SK-N-SH treated with all-trans-retinoic acid at 6 μM for 48 hours (cell line): ENCODE data around the gene VAV3.

Experiments used
- ATAC-seq: fragments of 200-7000 bp; cut with Tn5 transposase; 3 replicates; pipeline ENCODE4 v1.9.1; 2020; ENCODE audit warnings: mild to moderate bottlenecking, moderate library complexity
- ARNTL ChIP-seq: fragments of 450-650 bp; formaldehyde crosslinking; IDR thresholded peaks from 2 replicates; pipeline ENCODE4 v1.5.0; 2020; ENCODE audit warnings: low read depth, mild to moderate bottlenecking, moderate library complexity, borderline replicate concordance
- BACH2 ChIP-seq: fragments of 250-450 bp; sonication (Bioruptor Pico); IDR thresholded peaks from 2 replicates; pipeline ENCODE4 v1.9.0; 2021; ENCODE audit warnings: mild to moderate bottlenecking, borderline replicate concordance
- CSDC2 ChIP-seq: fragments of 250-450 bp; sonication (Bioruptor Pico); IDR thresholded peaks from 2 replicates; pipeline ENCODE4 v1.5.0; 2020; ENCODE audit warnings: mild to moderate bottlenecking, moderate library complexity
- ESRRG ChIP-seq: fragments of 250-450 bp; sonication (Bioruptor Pico); IDR thresholded peaks from 2 replicates; pipeline ENCODE4 v1.6.1; 2021; ENCODE audit warnings: mild to moderate bottlenecking
- GLIS3 ChIP-seq: fragments of 250-450 bp; sonication (Bioruptor Pico); IDR thresholded peaks from 2 replicates; pipeline ENCODE4 v1.5.0; 2020; ENCODE audit warnings: mild to moderate bottlenecking, moderate library complexity
- ISL1 ChIP-seq: fragments of 250-450 bp; sonication (Bioruptor Pico); IDR thresholded peaks from 2 replicates; pipeline ENCODE4 v2.1.2; 2022; ENCODE audit warnings: mild to moderate bottlenecking, moderate library complexity
- OSR1 ChIP-seq: fragments of 250-450 bp; sonication (Bioruptor Pico); IDR thresholded peaks from 2 replicates; pipeline ENCODE4 v1.8.0; 2022; ENCODE audit warnings: moderate library complexity, mild to moderate bottlenecking, inconsistent platforms
- POU6F1 ChIP-seq: fragments of 250-450 bp; sonication (Bioruptor Pico); IDR thresholded peaks from 2 replicates; pipeline ENCODE4 v1.8.0; 2021; ENCODE audit warnings: low read depth, mild to moderate bottlenecking, moderate library complexity, borderline replicate concordance
- PPARA ChIP-seq: fragments of 250-450 bp; sonication (Bioruptor Pico); IDR thresholded peaks from 2 replicates; pipeline ENCODE4 v1.5.0; 2020; ENCODE audit warnings: mild to moderate bottlenecking, borderline replicate concordance
- RARB ChIP-seq: fragments of 250-450 bp; sonication (Bioruptor Pico); IDR thresholded peaks from 2 replicates; pipeline ENCODE4 v1.8.0; 2021; ENCODE audit warnings: mild to moderate bottlenecking, moderate library complexity
- SNAI2 ChIP-seq: fragments of 250-450 bp; sonication (Bioruptor Pico); IDR thresholded peaks from 2 replicates; pipeline ENCODE4 v1.5.0; 2020; ENCODE audit warnings: mild to moderate bottlenecking, moderate library complexity
- TOX ChIP-seq: fragments of 250-450 bp; sonication (Bioruptor Pico); IDR thresholded peaks from 2 replicates; pipeline ENCODE4 v1.8.0; 2021; ENCODE audit warnings: mild to moderate bottlenecking, moderate library complexity, borderline replicate concordance
- ZC3H10 ChIP-seq: fragments of 250-450 bp; sonication (Bioruptor Pico); IDR thresholded peaks from 2 replicates; pipeline ENCODE4 v1.5.1; 2021; ENCODE audit warnings: mild to moderate bottlenecking, moderate library complexity
- ZFP3 ChIP-seq: fragments of 250-450 bp; sonication (Bioruptor Pico); IDR thresholded peaks from 2 replicates; pipeline ENCODE4 v1.5.0; 2020; ENCODE audit warnings: mild to moderate bottlenecking, moderate library complexity
- ZFP30 ChIP-seq: fragments of 450-650 bp; formaldehyde crosslinking; IDR thresholded peaks from 2 replicates; pipeline ENCODE4 v1.5.0; 2022; ENCODE audit warnings: mild to moderate bottlenecking, moderate library complexity
- ZNF565 ChIP-seq: fragments of 450-650 bp; formaldehyde crosslinking; conservative IDR thresholded peaks from 2 replicates; pipeline ENCODE4 v1.5.0; 2020; ENCODE audit warnings: low read depth, mild to moderate bottlenecking, moderate library complexity
- ZNF70 ChIP-seq: fragments of 450-650 bp; formaldehyde crosslinking; IDR thresholded peaks from 2 replicates; pipeline ENCODE4 v1.5.0; 2020; ENCODE audit warnings: mild to moderate bottlenecking, moderate library complexity
- ZNF8 ChIP-seq: fragments of 450-650 bp; formaldehyde crosslinking; IDR thresholded peaks from 2 replicates; pipeline ENCODE4 v1.5.0; 2020; ENCODE audit warnings: mild to moderate bottlenecking, moderate library complexity
- TF ChIP-seq, protein P1 (sequence below): fragments of 250-450 bp; sonication (Bioruptor Pico); IDR thresholded peaks from 2 replicates; pipeline ENCODE4 v1.5.1; 2020; ENCODE audit warnings: low read depth, mild to moderate bottlenecking, moderate library complexity
- TF ChIP-seq, protein P2 (sequence below): fragments of 250-450 bp; sonication (Bioruptor Pico); IDR thresholded peaks from 2 replicates; pipeline ENCODE4 v1.8.0; 2020; ENCODE audit warnings: mild to moderate bottlenecking, moderate library complexity, borderline replicate concordance
- TF ChIP-seq, protein P3 (sequence below): fragments of 250-450 bp; sonication (Bioruptor Pico); IDR thresholded peaks from 2 replicates; pipeline ENCODE4 v1.5.1; 2021; ENCODE audit warnings: mild to moderate bottlenecking, moderate library complexity
- TF ChIP-seq, protein P4 (sequence below): fragments of 250-450 bp; sonication (Bioruptor Pico); IDR thresholded peaks from 2 replicates; pipeline ENCODE4 v1.5.0; 2020; ENCODE audit warnings: mild to moderate bottlenecking, moderate library complexity

VAV3 gene

DNA sequence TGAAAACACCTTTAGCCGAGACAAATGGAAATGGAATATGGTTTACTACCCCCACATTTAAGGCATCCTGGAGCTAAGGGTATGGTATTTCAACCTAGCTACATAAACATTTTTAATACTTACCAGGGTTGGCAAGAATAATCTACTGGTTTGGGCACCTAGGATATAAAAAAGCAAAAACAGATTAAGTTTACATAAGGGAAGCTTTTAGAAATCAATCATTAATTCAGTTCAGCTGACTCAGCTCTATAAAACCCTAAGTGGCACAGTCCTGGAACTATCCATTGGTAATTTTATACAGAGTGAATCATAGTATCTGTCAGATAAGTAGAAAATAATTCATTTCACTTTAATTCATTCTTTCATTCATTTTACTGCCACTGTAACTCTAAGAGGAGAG is 355.2 kb downstream of the VAV3 start:
- TF ChIP-seq CSDC2 (CRISPR knock-in tag) (no peak), ISL1 (CRISPR knock-in tag) (peak; percentile 74), OSR1 (CRISPR knock-in tag) (no peak)
- ATAC-seq, result no peak

DNA sequence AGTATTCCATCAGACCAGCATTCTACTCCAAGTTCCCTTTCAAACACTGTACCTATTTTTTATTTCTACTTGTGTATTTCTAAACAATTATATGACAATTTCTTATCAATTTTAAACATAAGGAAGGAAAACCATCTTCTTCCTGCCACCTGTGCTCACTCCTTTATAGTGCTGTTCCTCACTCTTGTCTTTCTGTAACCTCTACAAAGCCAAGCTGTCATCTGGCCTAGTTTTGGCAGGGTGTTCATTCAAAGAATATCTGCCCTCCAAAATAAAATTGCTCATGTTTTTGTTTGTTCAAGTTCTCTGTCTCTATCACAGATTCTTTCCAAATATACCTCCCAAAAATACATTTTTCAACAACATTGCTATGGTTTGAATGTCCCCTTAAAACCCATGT is 360.2 kb downstream of the VAV3 start:
- TF ChIP-seq, protein P1, sequence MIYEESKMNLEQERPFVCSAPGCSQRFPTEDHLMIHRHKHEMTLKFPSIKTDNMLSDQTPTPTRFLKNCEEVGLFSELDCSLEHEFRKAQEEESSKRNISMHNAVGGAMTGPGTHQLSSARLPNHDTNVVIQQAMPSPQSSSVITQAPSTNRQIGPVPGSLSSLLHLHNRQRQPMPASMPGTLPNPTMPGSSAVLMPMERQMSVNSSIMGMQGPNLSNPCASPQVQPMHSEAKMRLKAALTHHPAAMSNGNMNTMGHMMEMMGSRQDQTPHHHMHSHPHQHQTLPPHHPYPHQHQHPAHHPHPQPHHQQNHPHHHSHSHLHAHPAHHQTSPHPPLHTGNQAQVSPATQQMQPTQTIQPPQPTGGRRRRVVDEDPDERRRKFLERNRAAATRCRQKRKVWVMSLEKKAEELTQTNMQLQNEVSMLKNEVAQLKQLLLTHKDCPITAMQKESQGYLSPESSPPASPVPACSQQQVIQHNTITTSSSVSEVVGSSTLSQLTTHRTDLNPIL (CRISPR knock-in tag), result no peak
- TF ChIP-seq ARNTL (CRISPR knock-in tag) (no peak), TOX (CRISPR knock-in tag) (no peak), SNAI2 (CRISPR knock-in tag) (no peak), POU6F1 (no peak), ESRRG (no peak), CSDC2 (CRISPR knock-in tag) (no peak), RARB (no peak), ZNF8 (CRISPR knock-in tag) (no peak), ZNF70 (CRISPR knock-in tag) (no peak), ZFP3 (CRISPR knock-in tag) (no peak), ZFP30 (CRISPR knock-in tag) (no peak), GLIS3 (CRISPR knock-in tag) (no peak), ISL1 (CRISPR knock-in tag) (no peak), ZNF565 (CRISPR knock-in tag) (no peak), ZC3H10 (no peak), PPARA (CRISPR knock-in tag) (no peak)
- TF ChIP-seq, protein P2, sequence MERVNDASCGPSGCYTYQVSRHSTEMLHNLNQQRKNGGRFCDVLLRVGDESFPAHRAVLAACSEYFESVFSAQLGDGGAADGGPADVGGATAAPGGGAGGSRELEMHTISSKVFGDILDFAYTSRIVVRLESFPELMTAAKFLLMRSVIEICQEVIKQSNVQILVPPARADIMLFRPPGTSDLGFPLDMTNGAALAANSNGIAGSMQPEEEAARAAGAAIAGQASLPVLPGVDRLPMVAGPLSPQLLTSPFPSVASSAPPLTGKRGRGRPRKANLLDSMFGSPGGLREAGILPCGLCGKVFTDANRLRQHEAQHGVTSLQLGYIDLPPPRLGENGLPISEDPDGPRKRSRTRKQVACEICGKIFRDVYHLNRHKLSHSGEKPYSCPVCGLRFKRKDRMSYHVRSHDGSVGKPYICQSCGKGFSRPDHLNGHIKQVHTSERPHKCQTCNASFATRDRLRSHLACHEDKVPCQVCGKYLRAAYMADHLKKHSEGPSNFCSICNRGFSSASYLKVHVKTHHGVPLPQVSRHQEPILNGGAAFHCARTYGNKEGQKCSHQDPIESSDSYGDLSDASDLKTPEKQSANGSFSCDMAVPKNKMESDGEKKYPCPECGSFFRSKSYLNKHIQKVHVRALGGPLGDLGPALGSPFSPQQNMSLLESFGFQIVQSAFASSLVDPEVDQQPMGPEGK (CRISPR knock-in tag), result no peak
- TF ChIP-seq, protein P3, sequence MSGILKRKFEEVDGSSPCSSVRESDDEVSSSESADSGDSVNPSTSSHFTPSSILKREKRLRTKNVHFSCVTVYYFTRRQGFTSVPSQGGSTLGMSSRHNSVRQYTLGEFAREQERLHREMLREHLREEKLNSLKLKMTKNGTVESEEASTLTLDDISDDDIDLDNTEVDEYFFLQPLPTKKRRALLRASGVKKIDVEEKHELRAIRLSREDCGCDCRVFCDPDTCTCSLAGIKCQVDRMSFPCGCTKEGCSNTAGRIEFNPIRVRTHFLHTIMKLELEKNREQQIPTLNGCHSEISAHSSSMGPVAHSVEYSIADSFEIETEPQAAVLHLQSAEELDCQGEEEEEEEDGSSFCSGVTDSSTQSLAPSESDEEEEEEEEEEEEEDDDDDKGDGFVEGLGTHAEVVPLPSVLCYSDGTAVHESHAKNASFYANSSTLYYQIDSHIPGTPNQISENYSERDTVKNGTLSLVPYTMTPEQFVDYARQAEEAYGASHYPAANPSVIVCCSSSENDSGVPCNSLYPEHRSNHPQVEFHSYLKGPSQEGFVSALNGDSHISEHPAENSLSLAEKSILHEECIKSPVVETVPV (CRISPR knock-in tag), result no peak
- TF ChIP-seq, protein P4, sequence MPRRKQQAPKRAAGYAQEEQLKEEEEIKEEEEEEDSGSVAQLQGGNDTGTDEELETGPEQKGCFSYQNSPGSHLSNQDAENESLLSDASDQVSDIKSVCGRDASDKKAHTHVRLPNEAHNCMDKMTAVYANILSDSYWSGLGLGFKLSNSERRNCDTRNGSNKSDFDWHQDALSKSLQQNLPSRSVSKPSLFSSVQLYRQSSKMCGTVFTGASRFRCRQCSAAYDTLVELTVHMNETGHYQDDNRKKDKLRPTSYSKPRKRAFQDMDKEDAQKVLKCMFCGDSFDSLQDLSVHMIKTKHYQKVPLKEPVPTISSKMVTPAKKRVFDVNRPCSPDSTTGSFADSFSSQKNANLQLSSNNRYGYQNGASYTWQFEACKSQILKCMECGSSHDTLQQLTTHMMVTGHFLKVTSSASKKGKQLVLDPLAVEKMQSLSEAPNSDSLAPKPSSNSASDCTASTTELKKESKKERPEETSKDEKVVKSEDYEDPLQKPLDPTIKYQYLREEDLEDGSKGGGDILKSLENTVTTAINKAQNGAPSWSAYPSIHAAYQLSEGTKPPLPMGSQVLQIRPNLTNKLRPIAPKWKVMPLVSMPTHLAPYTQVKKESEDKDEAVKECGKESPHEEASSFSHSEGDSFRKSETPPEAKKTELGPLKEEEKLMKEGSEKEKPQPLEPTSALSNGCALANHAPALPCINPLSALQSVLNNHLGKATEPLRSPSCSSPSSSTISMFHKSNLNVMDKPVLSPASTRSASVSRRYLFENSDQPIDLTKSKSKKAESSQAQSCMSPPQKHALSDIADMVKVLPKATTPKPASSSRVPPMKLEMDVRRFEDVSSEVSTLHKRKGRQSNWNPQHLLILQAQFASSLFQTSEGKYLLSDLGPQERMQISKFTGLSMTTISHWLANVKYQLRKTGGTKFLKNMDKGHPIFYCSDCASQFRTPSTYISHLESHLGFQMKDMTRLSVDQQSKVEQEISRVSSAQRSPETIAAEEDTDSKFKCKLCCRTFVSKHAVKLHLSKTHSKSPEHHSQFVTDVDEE (CRISPR knock-in tag), result no peak
- no peak for ATAC-seq

- ATAC-seq, result no peak
- TF ChIP-seq ZFP30 (CRISPR knock-in tag) (no peak), TOX (CRISPR knock-in tag) (no peak), ZC3H10 (no peak), BACH2 (CRISPR knock-in tag) (no peak), GLIS3 (CRISPR knock-in tag) (no peak), ISL1 (CRISPR knock-in tag) (no peak), CSDC2 (CRISPR knock-in tag) (no peak), POU6F1 (no peak), PPARA (CRISPR knock-in tag) (no peak)
- TF ChIP-seq, all 23 proteins: peak for 0
Measured at GRCh38 chr1:107600607-107601160, 364.3 kb downstream of the VAV3 start.
